Measurements from ENCODE around the gene NEUROD6. TPM values are rescaled to one million over a fixed set of nuclear protein-coding genes. Genes with fewer than 3 reads are reported as not detected.

Gene NEUROD6
- total RNA-seq, 2 experiments from 2014 or later, result not detected

GRCh38 chr7:31363051-31363450 lies 22.5 kb upstream of the NEUROD6 start:
- intact Hi-C loops (cut with DNase I, micrococcal nuclease), result no loop called here
- H3K36me3 ChIP-seq (ENCODE audit: insufficient read depth, low read length), result no peaks in the 10 kb centered on the region
- DNase-seq, result no peak
- no peaks in the 10 kb centered on the region for H3K27me3 Mint-ChIP-seq
- H3K9me3 Mint-ChIP-seq, result peaks cover 3% of the 10 kb centered on the region
- H3K27me3 ChIP-seq (ENCODE audit: control insufficient read depth in 1 of 2, insufficient read depth in 2 of 2, low read length in 2 of 2), result no peaks in the 10 kb centered on the region
- no peak overlapping the region for H3K27ac ChIP-seq (ENCODE audit: low read depth in 1 of 2, low read length in 2 of 2)
- ChIA-PET POLR2A (no interaction called here), CTCF (no interaction called here)
- H3K36me3 Mint-ChIP-seq (ENCODE audit: low read depth), result no peaks in the 10 kb centered on the region
- H3K4me1 Mint-ChIP-seq (ENCODE audit: low read depth), result no peaks in the 10 kb centered on the region
- H3K9me3 ChIP-seq (ENCODE audit: control insufficient read depth in 1 of 2, insufficient read depth in 1 of 2, low read length in 2 of 2), result peaks cover 0 to 6% of the 10 kb centered on the region in 2 experiments
- ATAC-seq (ENCODE audit: poor library complexity), result no peak
- no peak for TF ChIP-seq CTCF (IDR thresholded peaks at IDR 0.05)
- no peak overlapping the region for H3K4me3 ChIP-seq (ENCODE audit: low read length)
- no peaks in the 10 kb centered on the region for H3K4me1 ChIP-seq (ENCODE audit: insufficient read depth, low read length)
- no peak overlapping the region for H3K4me3 Mint-ChIP-seq
- no peak overlapping the region for H3K27ac Mint-ChIP-seq

DNA sequence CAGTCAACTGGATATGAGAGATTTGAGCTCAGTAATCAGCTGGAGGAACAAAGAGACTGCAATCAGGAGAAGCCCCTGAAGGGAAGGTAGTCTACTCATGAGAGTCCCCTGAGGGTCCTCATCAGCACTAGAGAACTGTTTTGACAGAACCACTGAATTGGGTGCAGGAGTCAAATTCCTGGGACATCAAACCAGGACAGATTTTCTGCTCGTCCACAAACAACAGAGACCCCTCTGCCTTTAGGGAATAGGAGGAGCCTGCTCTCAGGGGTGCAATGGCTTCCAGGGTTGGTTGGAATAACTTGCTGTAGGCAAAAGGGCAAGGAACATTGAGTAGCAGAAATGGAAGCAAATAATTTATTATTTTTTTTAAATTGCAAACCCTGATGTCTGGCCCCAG lies 21.9 kb upstream of the NEUROD6 start:
- peaks cover 3% of the 10 kb centered on the region for H3K9me3 Mint-ChIP-seq
- H3K4me1 Mint-ChIP-seq (ENCODE audit: low read depth), result no peaks in the 10 kb centered on the region
- Histone ChIP-seq H3K27me3 (ENCODE audit: control insufficient read depth in 1 of 2, insufficient read depth in 2 of 2, low read length in 2 of 2) (no peaks in the 10 kb centered on the region), H3K4me3 (ENCODE audit: low read length) (no peak overlapping the region), H3K4me1 (ENCODE audit: insufficient read depth, low read length) (no peaks in the 10 kb centered on the region), H3K36me3 (ENCODE audit: insufficient read depth, low read length) (no peaks in the 10 kb centered on the region), H3K27ac (ENCODE audit: low read depth in 1 of 2, low read length in 2 of 2) (no peak overlapping the region), H3K9me3 (ENCODE audit: control insufficient read depth in 1 of 2, insufficient read depth in 1 of 2, low read length in 2 of 2) (peaks cover 0 to 6% of the 10 kb centered on the region in 2 experiments)
- intact Hi-C loops (cut with DNase I, micrococcal nuclease), result no loop called here
- H3K27me3 Mint-ChIP-seq, result no peaks in the 10 kb centered on the region
- no peak for DNase-seq
- no peak for TF ChIP-seq CTCF (IDR thresholded peaks at IDR 0.05)
- no peak overlapping the region for H3K27ac Mint-ChIP-seq
- no peak for ATAC-seq (ENCODE audit: poor library complexity)
- no peaks in the 10 kb centered on the region for H3K36me3 Mint-ChIP-seq (ENCODE audit: low read depth)
- ChIA-PET CTCF (no interaction called here), POLR2A (no interaction called here)
- no peak overlapping the region for H3K4me3 Mint-ChIP-seq

DNA sequence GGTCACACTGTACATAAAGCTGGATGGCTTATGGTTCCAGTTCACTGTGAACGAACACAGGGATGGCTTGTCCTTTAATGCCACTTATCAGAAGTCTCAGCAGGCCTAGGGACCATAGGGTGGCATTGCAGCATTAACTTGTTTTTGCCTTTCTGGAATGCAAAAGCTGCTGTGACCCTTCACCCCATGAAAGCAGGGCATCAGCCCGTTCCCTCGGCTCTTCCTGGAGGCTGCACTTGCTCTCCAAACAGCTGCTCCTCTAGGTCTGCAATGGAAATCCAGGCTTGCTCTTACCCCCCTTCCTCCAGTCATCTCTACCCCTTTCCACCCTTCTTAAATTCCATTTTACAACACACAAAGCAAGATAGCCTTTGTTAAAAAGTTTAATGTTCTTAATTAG lies 17.9 kb upstream of the NEUROD6 start:
- intact Hi-C loops (cut with DNase I, micrococcal nuclease), result no loop called here
- Histone ChIP-seq H3K27ac (ENCODE audit: low read depth in 1 of 2, low read length in 2 of 2) (no peak overlapping the region), H3K4me1 (ENCODE audit: insufficient read depth, low read length) (no peaks in the 10 kb centered on the region), H3K9me3 (ENCODE audit: control insufficient read depth in 1 of 2, insufficient read depth in 1 of 2, low read length in 2 of 2) (no peaks in the 10 kb centered on the region), H3K36me3 (ENCODE audit: insufficient read depth, low read length) (no peaks in the 10 kb centered on the region), H3K27me3 (ENCODE audit: control insufficient read depth in 1 of 2, insufficient read depth in 2 of 2, low read length in 2 of 2) (no peaks in the 10 kb centered on the region), H3K4me3 (ENCODE audit: low read length) (no peak overlapping the region)
- Mint-ChIP-seq H3K36me3 (ENCODE audit: low read depth) (no peaks in the 10 kb centered on the region), H3K27me3 (no peaks in the 10 kb centered on the region), H3K4me3 (no peak overlapping the region), H3K9me3 (peaks cover 3% of the 10 kb centered on the region), H3K27ac (no peak overlapping the region), H3K4me1 (ENCODE audit: low read depth) (no peaks in the 10 kb centered on the region)
- POLR2A ChIA-PET, result no interaction called here
- CTCF ChIA-PET, result no interaction called here
- no peak for TF ChIP-seq CTCF (IDR thresholded peaks at IDR 0.05)
- DNase-seq (no peak), ATAC-seq (ENCODE audit: poor library complexity) (no peak)

Measured in CD4-positive, alpha-beta T cell (primary cell).